Measurements from ENCODE around the gene STAM. TPM values are rescaled to one million over a fixed set of nuclear protein-coding genes. Genes with fewer than 3 reads are reported as not detected.
A peak's percentile ranks its signal among the peaks of the same experiment; 100 is the strongest.

Gene STAM
- total RNA-seq, 1 experiment from 2014 or later, result 29.3 TPM

DNA sequence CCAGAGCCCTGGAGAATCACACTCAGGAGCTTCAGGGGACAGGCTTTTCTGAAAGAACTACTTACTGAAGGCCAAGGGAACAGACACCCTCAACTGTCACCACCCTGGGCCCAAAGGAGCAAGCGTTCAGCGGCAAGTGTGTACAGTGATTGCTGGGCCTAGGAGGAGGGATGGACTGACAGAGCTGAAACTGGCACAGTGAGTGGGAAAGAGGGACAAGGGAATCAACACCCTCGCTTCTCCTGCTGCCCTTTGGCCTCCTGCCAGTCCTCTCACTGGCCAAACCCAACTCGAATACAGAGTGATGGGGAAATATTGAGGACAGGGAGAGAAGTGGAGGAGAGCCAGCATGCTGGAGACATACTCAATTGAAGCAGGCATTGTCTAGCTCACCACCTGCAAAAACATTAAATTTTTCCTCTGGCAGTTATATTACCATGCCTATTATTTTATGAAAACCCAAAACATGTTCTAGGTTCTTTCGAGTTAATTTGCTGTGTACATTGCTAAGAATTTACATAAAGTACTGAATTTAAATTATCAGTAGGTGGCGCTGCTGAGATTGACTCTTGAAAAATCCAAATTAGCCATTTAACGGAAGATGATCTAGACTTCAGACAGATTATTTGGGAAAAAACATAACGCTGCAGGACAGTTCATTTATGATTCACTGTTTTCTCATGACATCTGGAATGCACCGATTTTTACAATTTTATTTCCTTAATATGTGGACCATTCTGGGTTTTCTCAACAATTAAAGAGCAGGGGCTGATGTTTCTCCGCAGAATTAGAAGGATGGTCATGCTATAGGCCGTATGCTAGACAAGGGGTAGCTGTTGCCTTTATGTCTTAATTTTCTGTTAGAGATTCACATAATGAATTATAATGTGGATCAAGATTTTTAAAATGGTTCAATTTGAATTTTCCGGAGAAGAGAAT is 93.3 kb downstream of the STAM start:
- Mint-ChIP-seq H3K4me3 (no peak overlapping the region), H3K9me3 (no peaks in the 10 kb centered on the region), H3K4me1 (no peaks in the 10 kb centered on the region), H3K27ac (no peak overlapping the region), H3K27me3 (ENCODE audit: low read depth) (no peaks in the 10 kb centered on the region), H3K36me3 (ENCODE audit: insufficient read depth in 1 of 3, low read depth in 3 of 3) (no peaks in the 10 kb centered on the region)
- no peak overlapping the region for H2AFZ ChIP-seq (ENCODE audit: low read length)
- H2BK20ac ChIP-seq (ENCODE audit: low read depth, low read length, poor library complexity, severe bottlenecking), result no peak overlapping the region
- WGBS (ENCODE audit: extremely low coverage, insufficient read length, low lambda C conversion rate), result no CpG with 5 or more reads among the region's 12 CpGs
- H3K9me3 ChIP-seq (ENCODE audit: control insufficient read depth, low read depth, low read length), result no peaks in the 10 kb centered on the region
- H3K27me3 ChIP-seq (ENCODE audit: insufficient read depth, low read length), result no peaks in the 10 kb centered on the region
- TF ChIP-seq, protein P1, sequence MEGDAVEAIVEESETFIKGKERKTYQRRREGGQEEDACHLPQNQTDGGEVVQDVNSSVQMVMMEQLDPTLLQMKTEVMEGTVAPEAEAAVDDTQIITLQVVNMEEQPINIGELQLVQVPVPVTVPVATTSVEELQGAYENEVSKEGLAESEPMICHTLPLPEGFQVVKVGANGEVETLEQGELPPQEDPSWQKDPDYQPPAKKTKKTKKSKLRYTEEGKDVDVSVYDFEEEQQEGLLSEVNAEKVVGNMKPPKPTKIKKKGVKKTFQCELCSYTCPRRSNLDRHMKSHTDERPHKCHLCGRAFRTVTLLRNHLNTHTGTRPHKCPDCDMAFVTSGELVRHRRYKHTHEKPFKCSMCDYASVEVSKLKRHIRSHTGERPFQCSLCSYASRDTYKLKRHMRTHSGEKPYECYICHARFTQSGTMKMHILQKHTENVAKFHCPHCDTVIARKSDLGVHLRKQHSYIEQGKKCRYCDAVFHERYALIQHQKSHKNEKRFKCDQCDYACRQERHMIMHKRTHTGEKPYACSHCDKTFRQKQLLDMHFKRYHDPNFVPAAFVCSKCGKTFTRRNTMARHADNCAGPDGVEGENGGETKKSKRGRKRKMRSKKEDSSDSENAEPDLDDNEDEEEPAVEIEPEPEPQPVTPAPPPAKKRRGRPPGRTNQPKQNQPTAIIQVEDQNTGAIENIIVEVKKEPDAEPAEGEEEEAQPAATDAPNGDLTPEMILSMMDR (conservative IDR thresholded peaks at IDR 0.05), result peak; percentile 73
- no peak overlapping the region for H3K9ac ChIP-seq (ENCODE audit: extremely low read depth, insufficient read length, low read length)
- no peaks in the 10 kb centered on the region for H4K20me1 ChIP-seq (ENCODE audit: control insufficient read depth, insufficient read depth, insufficient read length)
- no peak overlapping the region for H2BK15ac ChIP-seq (ENCODE audit: low read depth, low read length)
- H2BK120ac ChIP-seq (ENCODE audit: low read depth, low read length, poor library complexity, severe bottlenecking), result no peak overlapping the region
- H2BK12ac ChIP-seq (ENCODE audit: insufficient read length, low read depth, low read length), result no peak overlapping the region
- H3K23me2 ChIP-seq (ENCODE audit: insufficient read length, low read depth, low read length, poor library complexity, severe bottlenecking), result no peaks in the 10 kb centered on the region
- H4K5ac ChIP-seq (ENCODE audit: insufficient read length, low read depth, low read length), result no peak overlapping the region
- no peak for DNase-seq
- no peak overlapping the region for H3K4me2 ChIP-seq (ENCODE audit: insufficient read depth, insufficient read length, low read length)
- H3K4ac ChIP-seq (ENCODE audit: low read depth, low read length), result no peak overlapping the region
- no peak overlapping the region for H3T11ph ChIP-seq (ENCODE audit: low read length)
- no peak overlapping the region for H3K14ac ChIP-seq (ENCODE audit: insufficient read depth, low read length)
- no peak overlapping the region for H3K18ac ChIP-seq (ENCODE audit: insufficient read length, low read depth, low read length)
- no peak overlapping the region for H3K23ac ChIP-seq (ENCODE audit: insufficient read length, low read depth, low read length)
- no peaks in the 10 kb centered on the region for H3K79me1 ChIP-seq (ENCODE audit: insufficient read depth, low read depth, low read length, poor library complexity, severe bottlenecking)
- H3K27ac ChIP-seq (ENCODE audit: insufficient read length, low read depth, low read length), result no peak overlapping the region
- H4K91ac ChIP-seq (ENCODE audit: insufficient read length, low read depth, low read length), result no peak overlapping the region
- no peak overlapping the region for H4K8ac ChIP-seq (replicated peaks; ENCODE audit: insufficient read length, low read depth, low read length)
- H3K56ac ChIP-seq (ENCODE audit: insufficient read length, low read depth, low read length), result no peak overlapping the region
- H3K4me1 ChIP-seq (ENCODE audit: insufficient read depth, low read length), result no peaks in the 10 kb centered on the region
- no peak overlapping the region for H2BK5ac ChIP-seq (ENCODE audit: insufficient read length, low read length)
- H3K79me2 ChIP-seq (ENCODE audit: insufficient read depth, low read length), result no peaks in the 10 kb centered on the region
- no peak overlapping the region for H2AK5ac ChIP-seq (ENCODE audit: insufficient read length, low read length)

Measured in H9 (cell line).